H1 (cell line): Measurements from ENCODE around the gene CNNM4. TPM values are rescaled to one million over a fixed set of nuclear protein-coding genes. Genes with fewer than 3 reads are reported as not detected.
A peak's percentile ranks its signal among the peaks of the same experiment; 100 is the strongest.

Experiments used
- CTCF ChIA-PET: fragments of 300-600 bp; sonication (Branson Sonifier 250); formaldehyde crosslinking; loops from one replicate; lab custom pipeline; 2021; ENCODE audit not compliant: partially characterized antibody; lab: Charles Lee
- POLR2A ChIA-PET: fragments of 300-600 bp; sonication (Branson Sonifier 250); formaldehyde crosslinking; loops from one replicate; lab custom pipeline; 2021; ENCODE audit warnings: inconsistent platforms; ENCODE audit not compliant: partially characterized antibody; lab: Charles Lee
- DNase-seq, 2 experiments: peaks; one replicate each; pipeline versions ENCODE4 v3.0.0 to v3.0.0-alpha.2; 2010 to 2022; ENCODE audit warnings: low spot score in 2 of 2, low read depth in 1 of 2, mixed read lengths in 1 of 2
- FAIRE-seq: peaks from 2 replicates; lab custom pipeline; 2011; peaks lifted over from hg19 to GRCh38; lab: Jason Lieb, UNC
- H2AFZ ChIP-seq: 2 replicates; pipeline ENCODE4 v1.8.1; 2012; ENCODE audit warnings: low read length, inconsistent platforms
- H2AK5ac ChIP-seq: 2 replicates; pipeline ENCODE4 v1.6.1; 2013; ENCODE audit warnings: low read depth, low read length
- H2BK120ac ChIP-seq: replicated peaks from 2 replicates; pipeline ENCODE3; 2013; ENCODE audit warnings: low read depth, low read length, inconsistent platforms
- H2BK12ac ChIP-seq: 2 replicates; pipeline ENCODE4 v1.6.1; 2013; ENCODE audit warnings: low read depth, low read length
- H2BK15ac ChIP-seq: 2 replicates; pipeline ENCODE4 v1.6.1; 2013; ENCODE audit warnings: low read length
- H2BK20ac ChIP-seq: 2 replicates; pipeline ENCODE4 v1.6.1; 2013; ENCODE audit warnings: low read length
- H2BK5ac ChIP-seq: 2 replicates; pipeline ENCODE4 v1.6.1; 2013; ENCODE audit warnings: low read depth, low read length
- H3K14ac ChIP-seq: 2 replicates; pipeline ENCODE4 v1.6.1; 2013; ENCODE audit warnings: inconsistent platforms; ENCODE audit not compliant: insufficient read length
- H3K18ac ChIP-seq: 2 replicates; pipeline ENCODE4 v1.6.1; 2013; ENCODE audit warnings: low read length; ENCODE audit errors: extremely low read depth
- H3K23ac ChIP-seq: 2 replicates; pipeline ENCODE4 v1.6.1; 2013; ENCODE audit warnings: inconsistent platforms; ENCODE audit not compliant: insufficient read length
- H3K23me2 ChIP-seq: 2 replicates; pipeline ENCODE4 v1.6.1; 2013; ENCODE audit warnings: low read depth, low read length
- H3K27ac ChIP-seq: 2 replicates; pipeline ENCODE4 v1.6.1; 2011; ENCODE audit warnings: low read depth, low read length, inconsistent platforms
- H3K27me3 ChIP-seq, 4 experiments: replicated peaks in 1 of 4; 1 replicate in 1 of 4; 2 replicates in 3 of 4; pipeline versions ENCODE4 v1.6.1 to v1.8.1; 2011 to 2013; ENCODE audit warnings: low read length in 3 of 4, mild to moderate bottlenecking in 3 of 4, inconsistent platforms in 2 of 4, mixed read lengths in 2 of 4, moderate library complexity in 1 of 4; ENCODE audit not compliant: control insufficient read depth in 3 of 4, insufficient read depth in 3 of 4; ENCODE audit errors: extremely low read depth in 1 of 4
- H3K36me3 ChIP-seq, 4 experiments: 2 replicates each; pipeline versions ENCODE4 v1.6.1 to v1.8.1; 2011 to 2013; ENCODE audit warnings: mild to moderate bottlenecking in 4 of 4, low read length in 3 of 4, moderate library complexity in 2 of 4, control low read depth in 1 of 4, inconsistent platforms in 1 of 4; ENCODE audit not compliant: insufficient read depth in 4 of 4, control insufficient read depth in 2 of 4
- H3K4ac ChIP-seq: replicated peaks from 2 replicates; pipeline ENCODE3; 2013; ENCODE audit warnings: low read length, low read depth, mixed read lengths, inconsistent platforms; ENCODE audit not compliant: insufficient read length
- H3K4me1 ChIP-seq, 4 experiments: replicated peaks in 1 of 4; 1 replicate in 1 of 4; 2 replicates in 3 of 4; pipeline versions ENCODE4 v1.6.1 to v1.8.1; 2011 to 2013; ENCODE audit warnings: low read length in 3 of 4, inconsistent platforms in 2 of 4, mixed read lengths in 1 of 4; ENCODE audit not compliant: insufficient read depth in 4 of 4, control insufficient read depth in 3 of 4
- H3K4me2 ChIP-seq, 2 experiments: 2 replicates each; pipeline versions ENCODE4 v1.6.1 to v1.8.1; 2011 to 2013; ENCODE audit warnings: low read depth in 2 of 2, low read length in 2 of 2, control low read depth in 1 of 2, inconsistent platforms in 1 of 2, mild to moderate bottlenecking in 1 of 2; ENCODE audit not compliant: insufficient read depth in 1 of 2
- H3K4me3 ChIP-seq, 4 experiments: fragments of 200-600, 300-600 bp in 1 of 4; sonication (generic), shearing (Covaris generic), sonication (Bioruptor Twin) in 1 of 4; 2 replicates each; pipeline versions ENCODE4 v1.5.1 to v1.8.1; 2011 to 2016; ENCODE audit warnings: low read length in 4 of 4, low read depth in 3 of 4, control low read depth in 2 of 4, inconsistent platforms in 2 of 4, mild to moderate bottlenecking in 2 of 4, mixed read lengths in 1 of 4, moderate library complexity in 1 of 4; ENCODE audit not compliant: insufficient read depth in 2 of 4; ENCODE audit errors: extremely low read depth in 1 of 4
- H3K56ac ChIP-seq: replicated peaks from 2 replicates; pipeline ENCODE3; 2013; ENCODE audit warnings: low read depth, mild to moderate bottlenecking, mixed read lengths, low read length, inconsistent platforms; ENCODE audit not compliant: insufficient read length
- H3K79me1 ChIP-seq: 2 replicates; pipeline ENCODE4 v1.6.1; 2013; ENCODE audit warnings: low read depth, low read length, control low read depth
- H3K79me2 ChIP-seq, 2 experiments: 2 replicates each; pipeline versions ENCODE4 v1.6.1 to v1.8.1; 2012 to 2013; ENCODE audit warnings: low read length in 2 of 2, mild to moderate bottlenecking in 2 of 2, inconsistent platforms in 1 of 2; ENCODE audit not compliant: insufficient read depth in 2 of 2, control insufficient read depth in 1 of 2
- H3K9ac ChIP-seq, 4 experiments: replicated peaks in 1 of 4; 1 replicate in 1 of 4; 2 replicates in 3 of 4; pipeline versions ENCODE4 v1.6.1 to v1.8.1; 2011 to 2013; ENCODE audit warnings: low read depth in 3 of 4, low read length in 3 of 4, control low read depth in 2 of 4, mild to moderate bottlenecking in 2 of 4, moderate library complexity in 2 of 4, inconsistent platforms in 1 of 4; ENCODE audit errors: extremely low read depth in 1 of 4
- H3K9me3 ChIP-seq, 2 experiments: 2 replicates each; pipeline versions ENCODE4 v1.6.1 to v1.8.1; 2012 to 2013; ENCODE audit warnings: mild to moderate bottlenecking in 2 of 2, moderate library complexity in 2 of 2, control low read depth in 1 of 2, inconsistent platforms in 1 of 2, low read depth in 1 of 2, low read length in 1 of 2, mixed read lengths in 1 of 2; ENCODE audit not compliant: insufficient read depth in 2 of 2
- H4K20me1 ChIP-seq, 2 experiments: replicated peaks in 1 of 2; 2 replicates each; pipeline versions ENCODE3 to v1.8.1; 2011 to 2013; ENCODE audit warnings: inconsistent platforms in 2 of 2, low read length in 2 of 2, mild to moderate bottlenecking in 1 of 2; ENCODE audit not compliant: insufficient read depth in 2 of 2, control insufficient read depth in 1 of 2
- H4K5ac ChIP-seq: 2 replicates; pipeline ENCODE4 v1.6.1; 2013; ENCODE audit warnings: low read length, low read depth, mixed read lengths, inconsistent platforms; ENCODE audit not compliant: insufficient read length
- H4K8ac ChIP-seq: 2 replicates; pipeline ENCODE4 v1.8.0; 2013; ENCODE audit warnings: mild to moderate bottlenecking, moderate library complexity, low read length, inconsistent platforms; ENCODE audit not compliant: insufficient read depth; ENCODE audit errors: extremely low read depth
- H4K91ac ChIP-seq: replicated peaks from 2 replicates; pipeline ENCODE3; 2013; ENCODE audit warnings: low read length, mixed read lengths, inconsistent platforms; ENCODE audit not compliant: insufficient read length
- CBX8 ChIP-seq: fragments of 300-800, 300-1000 bp; sonication (generic); IDR thresholded peaks from 2 replicates; pipeline ENCODE4 v1.7.1; 2016; ENCODE audit warnings: low read depth, low read length, borderline replicate concordance
- KDM4A ChIP-seq: IDR thresholded peaks from one replicate; pipeline ENCODE4 v1.7.1; 2012; ENCODE audit warnings: low read depth, mild to moderate bottlenecking, moderate library complexity, low read length, inconsistent platforms; ENCODE audit not compliant: severe bottlenecking
- MAX ChIP-seq: IDR thresholded peaks from 2 replicates; pipeline ENCODE4 v1.6.1; 2012; ENCODE audit warnings: inconsistent platforms
- PHF8 ChIP-seq: fragments of 200-600 bp; sonication (generic); conservative IDR thresholded peaks from 2 replicates; pipeline ENCODE4 v1.7.1; 2012; ENCODE audit warnings: low read depth, mild to moderate bottlenecking, inconsistent platforms, low read length, moderate library complexity
- POLR2A ChIP-seq, 2 experiments: IDR thresholded peaks; 1 replicate in 1 of 2; 2 replicates in 1 of 2; pipeline ENCODE4 v1.6.1; 2011; ENCODE audit warnings: low read depth in 2 of 2, low read length in 2 of 2, mild to moderate bottlenecking in 2 of 2; ENCODE audit errors: control extremely low read depth in 1 of 2
- POLR2AphosphoS5 ChIP-seq: IDR thresholded peaks from 2 replicates; pipeline ENCODE4 v1.6.1; 2011; ENCODE audit warnings: low read depth, low read length
- SAP30 ChIP-seq: fragments of 300-600 bp; sonication (generic); IDR thresholded peaks from 2 replicates; pipeline ENCODE4 v1.7.1; 2012; ENCODE audit warnings: low read length, moderate library complexity, mild to moderate bottlenecking, inconsistent platforms; ENCODE audit not compliant: insufficient read depth, insufficient replicate concordance
- TAF7 ChIP-seq: optimal IDR thresholded peaks from 2 replicates; pipeline ENCODE3; 2011; ENCODE audit warnings: low read depth, mild to moderate bottlenecking, inconsistent platforms, low read length, moderate library complexity, borderline replicate concordance
- WGBS, 2 experiments: shearing (Covaris generic) in 1 of 2; methylation state at CpG; one replicate each; pipeline versions ENCODE4 v1.1.6 to v1.1.7; 2013 to 2015; ENCODE audit warnings: low lambda C conversion rate in 2 of 2, mixed read lengths in 2 of 2, inconsistent platforms in 1 of 2, low coverage in 1 of 2, missing lambda C conversion rate in 1 of 2; ENCODE audit not compliant: insufficient replicate concordance in 2 of 2, insufficient coverage in 1 of 2, insufficient read length in 1 of 2; ENCODE audit errors: extremely low coverage in 1 of 2, missing lambda C conversion rate in 1 of 2; 5-methylcytosine and 5-hydroxymethylcytosine counted together
- polyA plus RNA-seq, 7 experiments: library from polyadenylated mRNA; depleted of rRNA in 3 of 7; stranded (reverse) in 5 of 7; unstranded in 2 of 7; fragments of >200 nt in 5 of 7; fragments of 200-250 nt in 2 of 7; gene quantifications; 1 replicate in 5 of 7; 2 replicates in 1 of 7; 4 replicates in 1 of 7; pipeline versions ENCODE4 v1.2.1 to v1.2.3, GENCODE V29; 2011 to 2013; ENCODE audit warnings: missing spikeins in 2 of 7, mixed read lengths in 2 of 7
- total RNA-seq: library from RNA; stranded (reverse); fragmentation: NEBNext Ultra II Directional; extraction: Animal tissue kit (Norgen Biotek cat#: 25700); gene quantifications from 2 replicates; pipeline ENCODE4 v1.2.1, GENCODE V29; 2021
- TF ChIP-seq, protein P1 (sequence below): IDR thresholded peaks from 2 replicates; pipeline ENCODE4 v1.6.1; 2012; ENCODE audit warnings: inconsistent platforms

The CNNM4 gene
- total and polyA plus RNA-seq, 2 of the 8 experiments (the other 6 are each of a cell fraction or from before 2014, with no cell fraction given): 10.3 to 11.0 TPM

- H3K18ac ChIP-seq: no peak overlapping the region; the same call in 1 of the 2 replicates
- peak overlapping the region; percentile 10 for H3K56ac ChIP-seq
- H3K27ac ChIP-seq: no peak overlapping the region
- no peak overlapping the region for H4K5ac ChIP-seq
- peaks cover 3 to 35% of the 10 kb centered on the region in 2 experiments; a peak in 3 of 4 replicates for H3K79me2 ChIP-seq
- no peak overlapping the region for H2BK12ac ChIP-seq
- ChIA-PET CTCF (interaction anchor here (0.5 to 5.3 kb wide), 7 partner anchors 11 to 159 kb away, joined by 3 to 30 read pairs (median 4); partner anchors contain the start of gene CNNM4), POLR2A (interaction anchor here (0.8 to 1.7 kb wide), 8 partner anchors 8 to 58 kb away, joined by 3 to 11 read pairs (median 4); partner anchors contain the start of genes ANKRD39 and CNNM4)
- no peak overlapping the region for H2BK20ac ChIP-seq
- H2AFZ ChIP-seq: peak overlapping the region; percentile 60
- no peak overlapping the region for H2BK120ac ChIP-seq
- H3K9me3 ChIP-seq: no peaks in the 10 kb centered on the region
- H4K8ac ChIP-seq: peak overlapping the region; percentile 31; the same call in 1 of the 2 replicates
- H4K91ac ChIP-seq: no peak overlapping the region
- H3K4me3 ChIP-seq: peak overlapping the region; percentile 65 to 89 (median 71)
- peaks cover 0 to 10% (median 0%) of the 10 kb centered on the region in 4 experiments; a peak in 2 of 8 replicates for H3K36me3 ChIP-seq
- H3K27me3 ChIP-seq: no peaks in the 10 kb centered on the region; a peak in 1 of 7 replicates
- H3K14ac ChIP-seq: no peak overlapping the region
- H3K4me1 ChIP-seq: peaks cover 0 to 20% (median 16%) of the 10 kb centered on the region in 4 experiments; a peak in 6 of 7 replicates
- H2AK5ac ChIP-seq: no peak overlapping the region
- peaks cover 13 to 23% of the 10 kb centered on the region in 2 experiments for H4K20me1 ChIP-seq
- H3K23ac ChIP-seq: no peak overlapping the region
- peaks cover 17% of the 10 kb centered on the region for H3K23me2 ChIP-seq
- no peak overlapping the region for H2BK5ac ChIP-seq
- H3K4ac ChIP-seq: no peak overlapping the region
- peaks cover 28% of the 10 kb centered on the region for H3K79me1 ChIP-seq
- 5% methylated on average over 32 of the region's 60 CpGs; no CpG with 5 or more reads in 1 of the 2 experiments for WGBS, 2 experiments
- H3K9ac ChIP-seq: peak overlapping the region in 1 of 4 experiments; percentile 22; a peak in 1 of 7 replicates
- FAIRE-seq (no peak), DNase-seq (no peak)
- H2BK15ac ChIP-seq: no peak overlapping the region
- peak overlapping the region; percentile 92 to 98 for H3K4me2 ChIP-seq
- TF ChIP-seq PHF8: no peak; the same call in 1 of the 2 replicates
- peak; percentile 45 for TF ChIP-seq KDM4A
- peak; percentile 48 for TF ChIP-seq TAF7
- TF ChIP-seq, protein P1, sequence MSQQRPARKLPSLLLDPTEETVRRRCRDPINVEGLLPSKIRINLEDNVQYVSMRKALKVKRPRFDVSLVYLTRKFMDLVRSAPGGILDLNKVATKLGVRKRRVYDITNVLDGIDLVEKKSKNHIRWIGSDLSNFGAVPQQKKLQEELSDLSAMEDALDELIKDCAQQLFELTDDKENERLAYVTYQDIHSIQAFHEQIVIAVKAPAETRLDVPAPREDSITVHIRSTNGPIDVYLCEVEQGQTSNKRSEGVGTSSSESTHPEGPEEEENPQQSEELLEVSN: peak; percentile 82
- 0 out of 3 replicates have a peak, but pooled peaks of 1 of the 2 experiments have one; percentile 9 for TF ChIP-seq POLR2A (IDR thresholded peaks at IDR 0.05; ENCODE audit: control extremely low read depth in 1 of 2, low read depth in 2 of 2, low read length in 2 of 2)
- TF ChIP-seq CBX8: no peak
- TF ChIP-seq SAP30: peak; percentile 57
- TF ChIP-seq POLR2AphosphoS5: 0 out of 2 replicates have a peak, but pooled peaks have one; percentile 3
- TF ChIP-seq MAX: peak; percentile 79
These were observed 54.8 kb downstream of the CNNM4 start for GRCh38 chr2:96815326-96816126.
